Mesenchymal stem cell (in vitro differentiated cells and primary cell): ENCODE data around the gene DUSP21.
A peak's percentile ranks its signal among the peaks of the same experiment; 100 is the strongest.
"Not testable (repeated sequence)": the region's sequence is repeated elsewhere in the genome, so short reads cannot be mapped to it uniquely, and the experiment has no call there.

ENCODE experiments used
- DNase-seq: peaks from one replicate; pipeline ENCODE4 v3.0.0-alpha.2; 2013
- H2AFZ ChIP-seq: one replicate; pipeline ENCODE4 v1.6.1; 2013; ENCODE audit warnings: low read depth, mild to moderate bottlenecking, control low read depth, inconsistent platforms, low read length, moderate library complexity
- H2AK5ac ChIP-seq: 2 replicates; pipeline ENCODE4 v1.6.1; 2013; ENCODE audit warnings: low read length, moderate library complexity, mild to moderate bottlenecking, inconsistent platforms; ENCODE audit not compliant: severe bottlenecking
- H2BK120ac ChIP-seq: one replicate; pipeline ENCODE4 v1.6.1; 2013; ENCODE audit warnings: low read depth, mild to moderate bottlenecking, inconsistent platforms, low read length, moderate library complexity
- H2BK12ac ChIP-seq, 2 experiments: one replicate each; pipeline ENCODE4 v1.6.1; 2013; ENCODE audit warnings: inconsistent platforms in 2 of 2, low read length in 2 of 2, mild to moderate bottlenecking in 2 of 2, moderate library complexity in 2 of 2, control low read depth in 1 of 2
- H2BK15ac ChIP-seq: one replicate; pipeline ENCODE4 v1.6.1; 2013; ENCODE audit warnings: mild to moderate bottlenecking, low read depth, inconsistent platforms; ENCODE audit not compliant: poor library complexity, severe bottlenecking
- H2BK5ac ChIP-seq: 2 replicates; pipeline ENCODE4 v1.6.1; 2013; ENCODE audit warnings: low read depth, mild to moderate bottlenecking, low read length, control low read depth, inconsistent platforms; ENCODE audit not compliant: poor library complexity, severe bottlenecking
- H3K14ac ChIP-seq, 2 experiments: one replicate each; pipeline ENCODE4 v1.6.1; 2013; ENCODE audit warnings: inconsistent platforms in 2 of 2, low read length in 2 of 2, control low read depth in 1 of 2, mild to moderate bottlenecking in 1 of 2, moderate library complexity in 1 of 2
- H3K18ac ChIP-seq, 2 experiments: one replicate each; pipeline ENCODE4 v1.6.1; 2013; ENCODE audit warnings: inconsistent platforms in 2 of 2, low read length in 2 of 2, control low read depth in 1 of 2, low read depth in 1 of 2, mild to moderate bottlenecking in 1 of 2
- H3K23ac ChIP-seq, 2 experiments: one replicate each; pipeline ENCODE4 v1.6.1; 2013; ENCODE audit warnings: inconsistent platforms in 2 of 2, low read length in 2 of 2, mild to moderate bottlenecking in 2 of 2, moderate library complexity in 2 of 2, control low read depth in 1 of 2
- H3K27ac ChIP-seq: 2 replicates; pipeline ENCODE4 v1.5.1; 2013; ENCODE audit warnings: mild to moderate bottlenecking, moderate library complexity, low read length, control low read depth, inconsistent platforms; ENCODE audit not compliant: poor library complexity, severe bottlenecking
- H3K27me3 ChIP-seq, 2 experiments: 2 replicates each; pipeline versions ENCODE4 v1.6.1 to v1.7.0; 2013; ENCODE audit warnings: low read length in 2 of 2, mild to moderate bottlenecking in 2 of 2, moderate library complexity in 2 of 2, control low read depth in 1 of 2, inconsistent platforms in 1 of 2; ENCODE audit not compliant: control insufficient read depth in 1 of 2, insufficient read depth in 1 of 2
- H3K36me3 ChIP-seq, 2 experiments: 2 replicates each; pipeline versions ENCODE4 v1.6.1 to v1.7.0; 2013; ENCODE audit warnings: low read length in 2 of 2, control low read depth in 1 of 2, inconsistent platforms in 1 of 2, low read depth in 1 of 2, mild to moderate bottlenecking in 1 of 2; ENCODE audit not compliant: insufficient read depth in 2 of 2, control insufficient read depth in 1 of 2
- H3K4ac ChIP-seq, 2 experiments: one replicate each; pipeline ENCODE4 v1.6.1; 2013; ENCODE audit warnings: inconsistent platforms in 2 of 2, low read length in 2 of 2, mild to moderate bottlenecking in 2 of 2, moderate library complexity in 2 of 2, control low read depth in 1 of 2, low read depth in 1 of 2
- H3K4me1 ChIP-seq: 2 replicates; pipeline ENCODE4 v1.6.1; 2013; ENCODE audit warnings: low read depth, low read length, control low read depth; ENCODE audit not compliant: control insufficient read depth, insufficient read depth
- H3K4me2 ChIP-seq: 2 replicates; pipeline ENCODE4 v1.6.1; 2013; ENCODE audit warnings: low read length, mild to moderate bottlenecking, inconsistent platforms; ENCODE audit not compliant: poor library complexity, severe bottlenecking
- H3K4me3 ChIP-seq, 2 experiments: 2 replicates each; pipeline versions ENCODE4 v1.5.1 to v1.7.0; 2013; ENCODE audit warnings: low read length in 2 of 2, mild to moderate bottlenecking in 2 of 2, control low read depth in 1 of 2, low read depth in 1 of 2; ENCODE audit not compliant: insufficient read depth in 1 of 2
- H3K79me1 ChIP-seq: replicated peaks from 2 replicates; pipeline ENCODE4 v1.6.1; 2013; ENCODE audit warnings: mild to moderate bottlenecking, control low read depth, low read length, inconsistent platforms; ENCODE audit not compliant: poor library complexity, severe bottlenecking
- H3K9ac ChIP-seq: 2 replicates; pipeline ENCODE4 v1.7.0; 2013; ENCODE audit warnings: mild to moderate bottlenecking, low read length, moderate library complexity
- H3K9me3 ChIP-seq: 2 replicates; pipeline ENCODE4 v1.7.0; 2013; ENCODE audit warnings: mild to moderate bottlenecking, low read length; ENCODE audit not compliant: control insufficient read depth
- H4K8ac ChIP-seq: one replicate; pipeline ENCODE4 v1.6.1; 2013; ENCODE audit warnings: inconsistent platforms, mild to moderate bottlenecking, low read length, moderate library complexity
- H4K91ac ChIP-seq: one replicate; pipeline ENCODE4 v1.6.1; 2013; ENCODE audit warnings: mild to moderate bottlenecking, low read length, inconsistent platforms
- WGBS: methylation state at CpG from one replicate; pipeline ENCODE4 v1.1.7; 2013; ENCODE audit warnings: mixed read lengths; 5-methylcytosine and 5-hydroxymethylcytosine counted together

DUSP21 gene

DNA sequence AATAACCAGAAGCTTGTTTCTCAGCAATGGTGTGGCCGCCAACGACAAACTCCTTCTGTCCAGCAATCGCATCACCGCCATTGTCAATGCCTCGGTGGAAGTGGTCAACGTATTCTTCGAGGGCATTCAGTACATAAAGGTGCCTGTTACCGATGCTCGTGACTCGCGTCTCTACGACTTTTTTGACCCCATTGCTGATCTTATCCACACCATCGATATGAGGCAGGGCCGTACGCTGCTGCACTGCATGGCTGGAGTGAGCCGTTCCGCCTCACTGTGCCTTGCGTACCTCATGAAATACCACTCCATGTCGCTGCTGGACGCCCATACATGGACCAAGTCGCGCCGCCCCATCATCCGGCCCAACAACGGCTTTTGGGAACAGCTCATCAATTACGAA is 383 bp downstream of the DUSP21 start:
- Histone ChIP-seq H2AK5ac (no peak overlapping the region), H3K36me3 (no peaks in the 10 kb centered on the region), H2AFZ (no peak overlapping the region), H4K8ac (no peak overlapping the region), H2BK15ac (no peak overlapping the region), H3K14ac (peak overlapping the region in 1 of 2 experiments; percentile 71), H3K9me3 (no peaks in the 10 kb centered on the region), H3K27me3 (no peaks in the 10 kb centered on the region), H3K4me1 (no peaks in the 10 kb centered on the region), H3K4me3 (no peak overlapping the region), H3K79me1 (no peaks in the 10 kb centered on the region), H3K27ac (no peak overlapping the region), H3K18ac (no peak overlapping the region), H2BK5ac (no peak overlapping the region), H4K91ac (no peak overlapping the region), H3K23ac (no peak overlapping the region), H2BK12ac (no peak overlapping the region), H3K4me2 (no peak overlapping the region), H3K4ac (no peak overlapping the region), H3K9ac (no peak overlapping the region), H2BK120ac (no peak overlapping the region)
- DNase-seq = no peak
- 99% methylated on average over 26 of the region's 26 CpGs for whole genome bisulfite sequencing

DNA sequence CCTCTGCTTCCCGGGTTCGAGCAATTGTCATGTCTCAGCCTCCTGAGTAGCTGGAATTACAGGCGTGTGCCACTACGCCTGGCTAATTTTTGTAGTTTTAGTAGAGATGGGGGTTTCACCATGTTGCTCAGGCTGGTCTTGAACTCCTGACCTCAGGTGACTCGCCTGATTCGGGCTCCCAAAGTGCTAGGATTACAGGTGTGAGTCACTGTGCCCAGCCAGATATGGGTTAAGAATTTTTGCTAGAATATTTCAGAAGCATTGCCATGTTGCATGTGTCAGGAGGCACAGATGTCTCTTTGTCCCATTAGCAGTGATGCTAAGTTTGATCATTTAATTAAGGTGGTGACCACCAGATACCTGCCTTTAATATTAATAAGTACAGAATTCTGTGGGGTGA is 7.1 kb downstream of the DUSP21 start:
- WGBS = 91% methylated on average over 6 of the region's 6 CpGs

DNA sequence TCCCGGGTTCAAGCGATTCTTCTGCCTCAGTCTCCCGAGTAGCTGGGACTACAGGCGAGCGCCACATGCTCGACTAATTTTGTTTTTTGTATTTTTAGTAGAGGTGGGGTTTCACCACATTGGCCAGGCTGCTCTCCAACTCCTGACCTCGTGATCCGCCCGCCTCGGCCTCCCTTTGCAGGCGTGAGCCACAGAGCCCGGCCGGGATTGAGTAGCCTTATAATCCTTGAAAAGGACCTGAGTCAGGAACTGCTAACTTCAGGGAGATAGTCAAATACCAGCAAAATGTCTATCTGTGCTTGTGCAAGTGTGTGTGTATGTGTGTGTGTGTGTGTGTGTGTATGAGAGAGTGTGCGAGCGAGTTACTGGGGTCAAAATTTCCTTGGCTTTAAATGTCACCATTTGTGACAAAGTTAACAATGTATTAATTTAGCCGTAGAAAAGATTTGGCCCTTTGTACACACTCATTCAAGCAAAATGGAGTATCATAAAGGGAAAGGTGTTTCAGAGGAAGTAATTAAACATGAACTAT is 27.4 kb downstream of the DUSP21 start:
- Histone ChIP-seq H3K4me1 (no peaks in the 10 kb centered on the region), H3K4me3 (peak overlapping the region in 1 of 2 experiments; percentile 90), H2BK12ac (no peak overlapping the region), H2BK15ac (no peak overlapping the region), H2BK120ac (no peak overlapping the region), H2AFZ (no peak overlapping the region), H3K36me3 (no peaks in the 10 kb centered on the region), H3K18ac (no peak overlapping the region), H2AK5ac (no peak overlapping the region), H4K8ac (no peak overlapping the region), H2BK5ac (no peak overlapping the region), H4K91ac (no peak overlapping the region), H3K9ac (peak overlapping the region; percentile 95), H3K79me1 (no peaks in the 10 kb centered on the region), H3K23ac (no peak overlapping the region), H3K14ac (no peak overlapping the region), H3K27me3 (no peaks in the 10 kb centered on the region), H3K4ac (no peak overlapping the region), H3K9me3 (no peaks in the 10 kb centered on the region), H3K4me2 (peak overlapping the region; percentile 34), H3K27ac (no peak overlapping the region)
- peak; percentile 30 for DNase-seq
- 61% methylated on average over 13 of the region's 16 CpGs for WGBS

More for the DNA sequence above, 7.1 kb downstream of the DUSP21 start:
- H3K4me2 ChIP-seq, H3K4ac ChIP-seq, H3K9me3 ChIP-seq, H2AK5ac ChIP-seq, H4K91ac ChIP-seq, H2BK15ac ChIP-seq, H3K4me3 ChIP-seq, H3K27ac ChIP-seq, H3K27me3 ChIP-seq, H3K36me3 ChIP-seq, H3K79me1 ChIP-seq, H4K8ac ChIP-seq, H3K23ac ChIP-seq, H2AFZ ChIP-seq, H2BK5ac ChIP-seq, H3K9ac ChIP-seq, H3K18ac ChIP-seq, H3K14ac ChIP-seq, H2BK120ac ChIP-seq, H2BK12ac ChIP-seq, DNase-seq, H3K4me1 ChIP-seq: not testable (repeated sequence)

DNA sequence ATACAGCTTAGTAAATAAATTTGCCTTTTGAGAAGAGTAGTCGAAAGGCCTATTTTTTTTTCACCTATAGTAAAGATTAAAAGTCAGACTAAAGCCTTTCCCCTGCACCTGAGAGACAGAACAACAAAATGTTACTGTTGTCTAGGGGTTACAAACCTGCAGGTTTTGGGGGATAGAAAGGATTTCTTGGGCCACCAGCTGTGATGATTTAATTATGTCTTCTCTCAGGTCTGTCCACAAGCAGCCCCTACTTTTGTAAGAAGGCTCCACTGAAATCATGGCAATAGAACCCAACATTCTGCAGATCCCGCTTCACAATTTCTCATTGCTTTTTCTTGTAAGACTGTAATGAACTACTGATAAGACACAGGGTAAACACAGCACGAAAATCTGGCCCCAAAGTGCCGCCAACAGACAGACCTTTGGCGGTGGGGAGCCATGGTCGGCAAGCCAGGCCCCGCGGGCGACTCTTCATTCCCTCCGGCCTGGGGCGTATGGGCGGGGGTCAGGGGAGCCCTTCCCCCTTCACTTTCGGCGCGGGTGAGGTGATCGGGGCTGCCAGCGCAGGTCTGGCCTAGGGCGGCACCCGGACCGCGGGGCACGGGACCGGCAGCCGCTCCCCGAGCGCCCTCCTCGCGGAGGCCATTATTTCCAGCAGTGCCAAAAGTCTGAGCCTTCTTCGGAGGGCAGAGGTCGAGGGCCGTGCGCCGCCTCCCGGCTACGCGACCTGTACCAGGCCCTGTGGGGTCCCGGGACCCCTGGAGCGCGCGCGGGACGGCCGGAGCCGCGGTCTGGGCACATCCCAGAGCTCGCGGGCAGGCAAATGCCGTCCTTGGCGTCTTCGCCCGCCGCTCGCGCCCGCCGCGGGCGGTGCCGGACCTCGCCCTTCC is 28.4 kb downstream of the DUSP21 start:
- Histone ChIP-seq H3K14ac (peak overlapping the region in 1 of 2 experiments; percentile 71), H2AFZ (peak overlapping the region; percentile 39), H3K23ac (no peak overlapping the region), H3K27me3 (no peaks in the 10 kb centered on the region), H3K4me3 (peak overlapping the region; percentile 76 to 90), H2AK5ac (no peak overlapping the region), H2BK120ac (peak overlapping the region; percentile 49), H2BK5ac (peak overlapping the region; percentile 70), H3K18ac (peak overlapping the region; percentile 75 to 84), H3K9me3 (no peaks in the 10 kb centered on the region), H2BK15ac (no peak overlapping the region), H3K4me2 (peak overlapping the region; percentile 63), H2BK12ac (no peak overlapping the region), H3K27ac (peak overlapping the region; percentile 45), H3K79me1 (no peaks in the 10 kb centered on the region), H4K8ac (peak overlapping the region; percentile 84), H4K91ac (peak overlapping the region; percentile 86), H3K9ac (peak overlapping the region; percentile 95), H3K36me3 (peaks cover 0 to 5% of the 10 kb centered on the region in 2 experiments), H3K4ac (peak overlapping the region; percentile 73 to 81), H3K4me1 (no peaks in the 10 kb centered on the region)
- under 1% methylated on average over 23 of the region's 60 CpGs for WGBS
- peak; percentile 42 for DNase-seq
